GM18499 (cell line): ENCODE results near the gene FES.

Experiments
- ATAC-seq: cut with Tn5 transposase; IDR thresholded peaks from one replicate; pipeline ENCODE4 v1.9.1; 2021; ENCODE audit warnings: moderate number of reproducible peaks; ENCODE audit not compliant: insufficient read depth, unreplicated experiment

Gene FES

GRCh38 chr15:90875549-90875981 is 8.7 kb upstream of the FES start:
- no peak for ATAC-seq

- ATAC-seq = no peak
Measured at GRCh38 chr15:90876046-90876445, 8.3 kb upstream of the FES start.

- ATAC-seq = no peak
Measured at GRCh38 chr15:90876512-90877170, 7.7 kb upstream of the FES start.

GRCh38 chr15:90877315-90877714 is 7.0 kb upstream of the FES start:
- ATAC-seq = no peak

GRCh38 chr15:90877996-90878395 is 6.3 kb upstream of the FES start:
- ATAC-seq = no peak

- no peak for ATAC-seq
Measured at GRCh38 chr15:90878660-90879059, 5.6 kb upstream of the FES start.

GRCh38 chr15:90879730-90880366 is 4.5 kb upstream of the FES start:
- ATAC-seq = no peak

- ATAC-seq = no peak
Measured at GRCh38 chr15:90880381-90881145, 3.7 kb upstream of the FES start.

GRCh38 chr15:90881181-90881977 is 2.9 kb upstream of the FES start:
- no peak for ATAC-seq

GRCh38 chr15:90881978-90882721 is 2.2 kb upstream of the FES start:
- ATAC-seq = no peak

- no peak for ATAC-seq
Measured at GRCh38 chr15:90882781-90883525, 1.4 kb upstream of the FES start.

GRCh38 chr15:90883526-90883975 is 753 bp upstream of the FES start:
- no peak for ATAC-seq

GRCh38 chr15:90884719-90885431 is 571 bp downstream of the FES start:
- ATAC-seq = no peak

GRCh38 chr15:90885432-90886290 is 1.4 kb downstream of the FES start:
- ATAC-seq = no peak

GRCh38 chr15:90886291-90886614 is 1.9 kb downstream of the FES start:
- ATAC-seq = no peak

GRCh38 chr15:90887037-90887481 is 2.8 kb downstream of the FES start:
- no peak for ATAC-seq

GRCh38 chr15:90889313-90889730 is 5.0 kb downstream of the FES start:
- no peak for ATAC-seq
